OCI-M2 (cell line): ENCODE results near the gene GRIK2.
"Not testable (repeated sequence)": the region's sequence is repeated elsewhere in the genome, so short reads cannot be mapped to it uniquely, and the experiment has no call there.

Source experiments
- DNase-seq: peaks from one replicate; lab custom pipeline; 2025; ENCODE audit not compliant: unreplicated experiment; lab: John Stamatoyannopoulos, UW

GRIK2 gene

GRCh38 chr6:101614774-101615173, 221.3 kb downstream of the GRIK2 start:
- DNase-seq: no peak

- DNase-seq: no peak
Observed at GRCh38 chr6:101626269-101626668, 232.8 kb downstream of the GRIK2 start.

- no peak for DNase-seq
Observed at GRCh38 chr6:101630941-101631340, 237.4 kb downstream of the GRIK2 start.

- no peak for DNase-seq
Observed at GRCh38 chr6:101633081-101633480, 239.6 kb downstream of the GRIK2 start.

- DNase-seq: not testable (repeated sequence)
Observed at GRCh38 chr6:101638865-101639264, 245.4 kb downstream of the GRIK2 start.

- no peak for DNase-seq
Observed at GRCh38 chr6:101640131-101640530, 246.6 kb downstream of the GRIK2 start.

- no peak for DNase-seq
Observed at GRCh38 chr6:101645770-101646169, 252.3 kb downstream of the GRIK2 start.

- DNase-seq: no peak
Observed at GRCh38 chr6:101650402-101651100, 257.0 kb downstream of the GRIK2 start.

GRCh38 chr6:101652079-101652478, 258.6 kb downstream of the GRIK2 start:
- no peak for DNase-seq

GRCh38 chr6:101655109-101655508, 261.6 kb downstream of the GRIK2 start:
- no peak for DNase-seq

GRCh38 chr6:101662111-101662897, 268.8 kb downstream of the GRIK2 start:
- DNase-seq: no peak

- DNase-seq: no peak
Observed at GRCh38 chr6:101663100-101663499, 269.6 kb downstream of the GRIK2 start.

- no peak for DNase-seq
Observed at GRCh38 chr6:101666256-101666655, 272.7 kb downstream of the GRIK2 start.

GRCh38 chr6:101668496-101669030, 275.1 kb downstream of the GRIK2 start:
- DNase-seq: no peak

GRCh38 chr6:101676187-101676586, 282.7 kb downstream of the GRIK2 start:
- DNase-seq: no peak

GRCh38 chr6:101682937-101683336, 289.4 kb downstream of the GRIK2 start:
- no peak for DNase-seq

- no peak for DNase-seq
Observed at GRCh38 chr6:101683884-101684283, 290.4 kb downstream of the GRIK2 start.

GRCh38 chr6:101686653-101687052, 293.1 kb downstream of the GRIK2 start:
- DNase-seq: no peak

- no peak for DNase-seq
Observed at GRCh38 chr6:101689156-101689555, 295.6 kb downstream of the GRIK2 start.

GRCh38 chr6:101689695-101690094, 296.2 kb downstream of the GRIK2 start:
- DNase-seq: no peak

- no peak for DNase-seq
Observed at GRCh38 chr6:101700655-101701054, 307.1 kb downstream of the GRIK2 start.

GRCh38 chr6:101703311-101703710, 309.8 kb downstream of the GRIK2 start:
- no peak for DNase-seq
